GM21367 (cell line): ENCODE measurements around the gene CDK17.

Experiments used
- ATAC-seq: cut with Tn5 transposase; IDR thresholded peaks from one replicate; pipeline ENCODE4 v1.9.1; 2021; ENCODE audit not compliant: unreplicated experiment

CDK17 gene

GRCh38 chr12:96241846-96242256, 158.4 kb downstream of the CDK17 start:
- ATAC-seq, result no peak

DNA sequence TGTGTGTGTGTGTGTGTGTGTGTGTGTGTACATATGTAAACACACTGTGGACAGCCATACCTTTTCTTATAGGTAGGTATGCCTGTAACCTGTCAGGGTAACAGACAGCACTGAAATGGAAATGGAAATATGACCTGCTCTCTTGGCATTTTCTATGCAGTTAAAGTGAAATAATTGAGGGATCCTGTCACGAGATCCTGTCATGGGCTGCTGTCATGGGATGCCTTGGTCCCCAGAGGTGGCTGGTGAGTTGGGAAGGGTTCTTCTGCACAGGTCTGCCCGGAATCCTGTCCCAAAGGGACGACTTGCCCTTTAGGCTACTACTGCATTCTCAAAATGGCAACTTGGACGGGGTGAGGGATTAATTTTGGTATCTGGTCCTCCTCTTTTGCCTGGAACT, 158.8 kb downstream of the CDK17 start:
- ATAC-seq, result no peak

- no peak for ATAC-seq
Measured at GRCh38 chr12:96240656-96241055, 159.6 kb downstream of the CDK17 start.

DNA sequence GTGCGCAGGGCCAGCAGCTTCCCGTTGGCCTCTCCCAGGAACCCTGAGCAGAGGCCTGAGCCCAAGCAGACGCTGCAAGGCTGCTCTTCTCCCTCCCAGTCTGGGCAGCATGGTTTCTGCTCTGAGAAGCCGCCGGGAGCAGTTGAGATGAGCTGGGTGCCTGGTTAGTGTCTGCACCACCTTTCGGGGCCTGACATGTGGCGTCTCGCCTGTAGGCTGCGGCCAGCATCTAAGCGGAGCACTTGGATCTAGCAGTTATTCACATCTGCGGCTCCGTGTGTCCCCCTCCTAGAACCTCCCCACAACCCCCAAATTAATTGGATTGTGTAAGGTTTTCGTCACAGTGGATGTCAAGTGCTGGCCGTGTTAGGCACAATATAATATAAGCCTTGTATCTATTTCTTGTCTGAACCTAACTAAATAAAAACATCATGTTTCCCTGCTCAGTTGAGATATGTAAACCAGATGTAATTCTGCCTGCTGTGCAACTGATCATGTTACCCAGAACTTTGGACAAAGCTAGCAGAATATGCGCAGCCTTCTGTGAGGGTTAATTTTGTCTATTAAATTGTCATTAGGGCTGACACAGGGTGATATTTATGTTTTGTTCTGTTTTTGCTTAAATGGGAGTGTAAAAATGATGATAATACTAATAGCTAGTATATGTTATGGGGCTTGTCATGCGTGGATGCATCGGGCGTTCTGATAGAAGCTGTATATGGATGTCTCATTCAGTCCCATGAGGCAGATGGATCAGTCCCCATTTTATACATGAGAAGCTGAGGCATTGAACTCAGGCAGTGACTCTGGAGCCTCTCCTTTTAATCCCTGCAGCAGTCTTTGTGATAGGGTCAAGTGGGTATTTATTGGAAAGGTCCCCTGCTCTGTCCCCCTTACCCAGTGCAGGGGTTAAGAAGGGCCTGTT, 160.3 kb downstream of the CDK17 start:
- ATAC-seq, result no peak

DNA sequence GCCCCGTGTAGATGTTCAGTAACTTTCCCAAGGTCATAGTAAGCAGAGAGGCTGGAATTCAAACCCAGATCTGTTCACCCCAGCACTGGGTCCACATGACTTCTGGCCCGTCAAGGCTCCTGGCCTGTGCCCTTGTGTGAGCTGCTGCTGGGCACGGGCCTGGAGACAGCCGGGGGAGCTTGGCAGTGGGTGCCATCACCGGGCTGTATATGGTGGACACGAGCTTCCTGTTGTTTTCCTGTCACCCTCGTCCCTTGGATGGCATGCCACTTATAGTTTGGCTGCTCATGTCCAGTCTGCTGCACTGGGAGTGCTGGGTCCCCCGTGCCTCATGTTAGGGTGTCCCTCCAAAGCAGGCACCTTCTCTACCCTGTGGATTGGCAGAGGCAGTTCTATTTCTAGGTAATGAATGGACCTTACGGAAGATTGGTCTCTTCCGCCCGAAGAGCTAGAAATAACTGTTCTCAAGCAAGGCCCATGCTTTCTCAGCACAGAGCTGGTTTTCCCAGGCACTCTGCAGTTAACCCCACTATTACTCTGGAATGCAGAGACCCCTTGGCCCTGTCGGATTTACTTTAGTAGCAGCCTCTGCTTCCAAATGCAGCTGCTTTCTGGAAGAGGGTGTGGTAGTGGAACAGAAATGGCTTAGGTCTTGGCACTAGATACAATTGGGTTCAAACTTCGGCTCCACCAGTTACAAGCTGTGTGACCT, 161.7 kb downstream of the CDK17 start:
- ATAC-seq, result no peak

DNA sequence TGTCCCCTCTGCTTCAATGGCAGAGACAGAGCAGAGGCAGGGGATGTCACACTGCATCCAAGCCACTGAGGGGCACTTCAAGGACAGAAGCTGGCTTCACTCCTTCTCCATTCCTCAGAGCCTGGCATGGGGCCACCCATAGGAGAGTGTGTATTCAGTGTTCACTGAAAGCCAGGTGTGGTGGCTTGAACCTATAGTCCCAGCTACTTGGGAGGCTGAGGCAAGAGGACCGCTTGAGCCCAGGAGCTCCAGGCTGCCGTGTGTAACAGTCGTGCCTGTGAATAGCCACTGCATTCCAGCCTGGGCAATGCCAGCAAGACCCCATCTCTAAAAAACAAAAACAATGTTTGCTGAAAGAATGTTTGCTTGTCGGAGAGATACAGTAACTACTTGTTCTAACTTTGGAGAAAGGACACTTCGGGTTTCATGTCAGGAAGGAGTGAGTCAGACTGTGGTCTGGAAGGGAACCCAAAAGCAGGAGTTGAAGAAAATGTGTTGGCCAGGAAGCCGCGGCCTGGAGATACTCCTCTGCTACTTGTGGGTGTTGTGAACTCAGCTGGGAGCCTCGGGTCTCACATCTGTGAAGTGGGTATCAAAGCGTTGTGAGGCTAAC, 162.7 kb downstream of the CDK17 start:
- no peak for ATAC-seq

GRCh38 chr12:96237035-96237434, 163.2 kb downstream of the CDK17 start:
- ATAC-seq, result no peak

- ATAC-seq, result no peak
Measured at GRCh38 chr12:96236221-96236822, 163.9 kb downstream of the CDK17 start.

DNA sequence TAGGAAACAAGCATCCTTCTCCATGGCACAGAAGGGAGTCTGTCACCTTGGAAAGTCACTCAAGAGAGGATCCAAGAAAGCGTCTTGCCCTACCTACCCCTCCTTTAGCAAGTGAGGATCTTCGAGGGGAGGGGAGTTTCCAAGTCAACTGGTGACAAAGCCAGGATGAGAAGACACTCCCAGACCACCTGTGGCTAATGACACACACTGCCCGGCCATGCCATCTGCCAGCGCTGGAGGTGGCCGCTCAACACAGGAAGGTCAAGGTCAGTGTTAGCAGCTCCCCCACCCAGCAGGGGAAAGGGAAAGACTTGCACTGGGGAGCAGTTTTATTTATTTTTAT, 164.8 kb downstream of the CDK17 start:
- ATAC-seq, result no peak

DNA sequence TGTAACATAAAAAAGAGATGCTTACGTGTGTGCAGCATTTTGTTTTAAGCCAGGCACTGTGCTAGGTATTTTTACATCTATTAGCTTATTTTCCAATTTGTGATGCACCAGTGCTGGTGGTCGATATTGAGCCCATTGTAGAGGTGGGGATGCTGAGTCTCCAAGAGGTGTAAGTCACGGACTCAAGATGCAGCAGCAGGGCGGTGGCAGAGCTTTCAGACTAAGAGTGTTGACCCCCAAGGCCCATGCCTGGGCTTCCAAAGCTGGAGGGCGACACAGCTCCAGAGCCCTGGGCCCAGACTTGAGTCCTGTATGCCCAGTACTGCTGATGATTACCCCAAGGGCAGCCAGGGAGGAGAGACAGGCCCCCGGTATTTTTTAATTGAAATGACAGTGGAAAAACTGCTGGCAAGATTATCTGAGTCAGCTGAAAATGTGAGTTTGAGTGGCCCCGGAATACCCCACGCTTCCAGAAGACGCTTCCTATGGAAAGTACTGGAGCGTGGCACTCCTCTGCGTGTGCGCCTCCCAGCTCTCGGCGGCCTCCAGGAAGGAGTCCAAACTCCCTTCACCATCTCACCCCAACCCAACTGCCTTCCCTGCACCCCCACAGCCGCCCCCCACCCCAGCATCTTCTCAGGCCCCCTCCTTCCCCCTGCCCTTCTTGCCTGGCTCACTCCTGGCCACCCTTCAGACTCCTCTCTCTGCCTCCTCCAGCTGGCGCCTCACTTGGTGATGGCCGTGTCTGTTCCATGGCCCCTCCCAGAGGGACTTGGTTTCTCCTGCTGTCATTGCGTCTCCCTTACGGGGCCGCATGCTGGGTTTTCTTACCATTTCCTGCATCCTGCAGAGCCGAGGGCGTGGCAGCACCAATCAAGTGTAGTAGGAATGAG, 165.4 kb downstream of the CDK17 start:
- ATAC-seq, result no peak

DNA sequence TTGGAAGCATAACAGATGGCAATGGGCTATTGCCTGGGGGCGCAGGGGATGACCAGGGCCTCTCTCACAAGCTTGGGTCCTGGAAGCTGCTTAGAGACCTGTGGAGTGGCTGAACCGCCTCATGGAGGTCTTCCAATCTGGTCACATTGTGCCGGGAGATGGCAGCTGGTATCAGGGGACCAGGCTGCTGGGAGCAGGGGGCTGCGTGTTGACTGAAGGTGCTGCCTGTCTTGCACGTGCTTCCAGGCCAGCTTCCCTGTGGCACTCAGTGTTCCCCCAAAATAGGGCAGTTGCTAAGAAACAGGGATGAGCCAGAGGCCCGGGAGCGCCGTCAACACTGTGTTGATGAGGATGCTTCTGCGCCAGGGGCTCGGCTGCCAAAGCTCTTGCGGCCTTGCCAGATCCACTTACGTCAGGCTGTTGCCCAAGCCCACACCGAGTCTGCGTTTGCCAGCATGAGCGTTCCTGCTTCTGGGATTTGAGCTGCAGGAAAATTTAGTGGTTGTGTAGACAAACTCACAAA, 166.2 kb downstream of the CDK17 start:
- no peak for ATAC-seq

DNA sequence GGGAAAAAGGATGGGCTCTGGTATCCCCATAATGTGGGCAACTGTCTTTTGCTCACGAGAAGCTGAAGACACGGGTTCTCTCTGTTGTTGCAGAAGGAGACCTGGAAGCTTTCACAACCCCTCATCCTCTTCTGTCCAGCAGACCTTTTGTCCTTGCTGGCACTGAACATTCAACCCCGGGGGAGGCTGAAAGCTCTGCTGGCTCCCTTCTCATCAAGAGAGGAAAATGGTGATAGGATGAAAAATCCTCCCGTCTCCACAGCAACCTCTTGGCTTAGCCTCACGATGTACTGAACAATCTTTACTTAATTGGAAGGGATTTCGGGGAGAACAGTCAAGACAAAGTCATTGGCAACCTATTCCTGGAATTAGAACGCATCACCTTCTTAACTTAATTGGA, 167.1 kb downstream of the CDK17 start:
- ATAC-seq, result no peak

GRCh38 chr12:96230646-96231045, 169.6 kb downstream of the CDK17 start:
- no peak for ATAC-seq

GRCh38 chr12:96228566-96229248, 171.5 kb downstream of the CDK17 start:
- no peak for ATAC-seq
